Activated T-helper 1 cell treated with anti-CD3 and anti-CD28 coated beads, Interleukin-2, amount 50 U/mL, for 16 hours (primary cell): ENCODE results near the gene C1QTNF6.
"Not testable (repeated sequence)": the region's sequence is repeated elsewhere in the genome, so short reads cannot be mapped to it uniquely, and the experiment has no call there.

Source experiments
- DNase-seq, 2 donors: peaks; one replicate each; pipeline ENCODE4 v3.0.0-alpha.2; 2020; ENCODE audit warnings: low read depth in 1 of 2, low spot score in 1 of 2

C1QTNF6 gene

GRCh38 chr22:37177755-37178154 is 10.3 kb downstream of the C1QTNF6 start:
- no peak for DNase-seq

DNA sequence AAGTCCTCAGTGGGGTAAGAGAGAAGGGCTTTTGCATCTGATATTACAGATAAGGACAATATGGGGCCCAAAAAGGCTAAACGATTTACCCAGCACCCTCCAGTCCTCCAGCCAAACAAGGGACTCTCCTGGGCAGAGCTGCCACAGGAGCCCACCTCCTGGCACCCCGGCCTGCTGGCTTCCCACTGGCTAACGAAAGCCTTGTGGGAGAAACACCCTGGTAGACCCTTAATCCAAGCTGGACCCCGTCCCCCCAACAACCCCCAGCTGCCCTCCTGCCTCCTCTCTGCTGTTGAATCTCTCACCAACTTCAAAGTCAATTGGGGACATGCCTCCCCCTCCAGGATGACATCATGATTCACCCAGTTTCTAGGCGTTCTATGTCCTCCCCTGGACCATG is 10.8 kb downstream of the C1QTNF6 start:
- DNase-seq = no peak

DNA sequence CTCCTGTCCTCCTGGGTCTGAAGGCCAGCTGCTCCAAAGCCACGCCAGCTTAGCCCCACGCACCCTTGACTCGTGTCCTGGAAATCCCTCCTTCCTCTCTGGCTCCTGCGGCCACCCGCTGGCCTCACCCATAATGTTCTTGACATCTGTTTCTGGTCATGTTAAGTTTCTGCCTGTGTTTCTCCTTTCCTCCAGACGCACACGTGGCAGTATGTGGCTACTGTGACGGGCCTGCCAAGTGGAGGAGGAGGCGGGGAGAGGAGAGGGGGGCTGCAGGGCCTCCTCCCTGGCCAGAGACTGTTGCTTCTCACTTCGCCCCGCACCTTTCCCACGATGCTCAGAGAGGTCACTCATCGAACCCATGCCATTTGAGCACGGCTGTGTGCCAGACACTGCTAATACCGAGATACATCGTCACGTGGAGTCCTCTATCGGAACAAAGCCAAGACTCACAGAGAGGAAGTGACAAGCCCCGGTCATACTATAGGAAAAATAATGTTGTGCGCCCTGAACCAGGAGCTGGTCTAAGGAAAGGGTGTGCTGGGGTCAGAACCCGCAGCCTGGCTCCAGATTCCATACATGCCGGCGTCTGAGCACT is 11.5 kb downstream of the C1QTNF6 start:
- DNase-seq = no peak

DNA sequence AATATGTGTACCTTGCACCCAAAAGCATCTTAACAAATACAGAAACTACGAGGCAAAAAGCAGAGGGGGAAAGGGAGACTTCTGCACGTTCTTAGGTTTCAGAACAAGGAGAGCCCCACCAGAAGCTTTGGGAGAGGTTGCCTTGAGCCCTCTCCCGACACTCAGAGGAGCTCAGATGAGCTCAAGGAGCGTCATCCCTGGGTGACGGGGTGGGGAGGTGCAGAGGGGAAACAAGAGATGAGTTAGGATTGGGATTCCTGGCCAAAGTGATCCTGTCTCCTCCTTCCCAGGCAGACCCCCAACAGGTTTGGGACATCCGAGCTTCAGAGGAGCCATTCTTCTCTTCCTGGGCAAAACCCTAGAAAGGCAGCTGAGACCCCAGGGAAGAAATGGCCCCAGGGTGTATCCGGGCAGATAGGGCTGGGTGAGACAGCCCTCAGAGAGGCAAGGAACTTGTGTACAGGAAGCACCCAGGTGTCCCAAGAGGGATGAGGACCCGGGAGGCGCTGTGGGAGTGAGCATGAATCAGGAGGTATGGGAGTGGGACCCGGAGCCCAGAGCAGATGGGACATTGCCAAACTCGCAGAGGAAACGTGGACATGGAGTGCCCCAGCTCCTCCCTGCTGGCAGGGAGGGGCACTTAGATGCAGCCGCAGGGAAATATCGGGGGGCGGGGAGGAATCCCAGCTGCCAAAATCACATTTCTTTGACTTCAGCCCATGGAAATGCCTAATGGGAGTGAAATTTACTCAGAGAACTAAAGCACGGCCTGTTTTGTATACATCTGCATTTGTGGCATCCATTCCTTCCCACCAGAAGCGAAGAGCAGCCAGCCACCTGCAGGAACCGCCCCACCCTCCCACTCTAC is 12.4 kb downstream of the C1QTNF6 start:
- no peak for DNase-seq

DNA sequence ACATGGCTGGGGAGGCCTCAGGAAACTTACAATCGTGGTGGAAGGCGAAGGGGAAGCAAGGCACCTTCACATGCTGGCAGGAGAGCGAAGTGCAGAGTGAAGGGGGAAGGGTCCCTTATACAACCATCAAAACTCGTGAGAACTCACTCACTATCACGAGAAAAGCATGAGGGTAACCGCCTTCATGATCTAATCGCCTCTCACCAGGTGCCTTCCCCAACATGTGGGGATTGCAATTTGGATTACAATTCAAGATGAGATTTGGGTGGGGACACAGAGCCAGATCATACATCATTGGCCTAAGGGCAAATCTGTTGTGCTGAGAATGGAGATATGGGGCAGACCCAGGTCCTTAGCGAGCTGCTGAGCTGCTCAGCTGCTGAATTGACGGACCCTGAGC is 13.1 kb downstream of the C1QTNF6 start:
- no peak for DNase-seq

DNA sequence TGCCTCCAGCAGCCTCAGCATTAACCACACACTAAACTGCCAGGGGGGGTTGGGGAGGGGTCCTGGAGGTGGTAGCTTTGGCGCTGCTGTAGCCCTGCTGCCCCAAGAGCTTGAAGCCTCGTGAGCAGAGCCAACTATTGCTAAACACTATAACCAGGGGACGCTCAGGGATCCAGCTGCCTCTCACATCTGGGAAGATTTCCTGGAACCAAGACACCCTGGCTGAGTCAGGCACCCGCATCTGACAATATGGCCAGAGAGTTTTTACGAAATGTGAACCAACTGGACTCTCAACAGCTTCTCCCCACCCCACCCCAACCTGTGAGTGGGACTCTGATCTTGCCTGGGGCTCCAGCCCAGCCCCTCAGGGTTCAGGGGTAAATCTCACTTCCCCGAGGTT is 14.3 kb downstream of the C1QTNF6 start:
- DNase-seq = no peak

DNA sequence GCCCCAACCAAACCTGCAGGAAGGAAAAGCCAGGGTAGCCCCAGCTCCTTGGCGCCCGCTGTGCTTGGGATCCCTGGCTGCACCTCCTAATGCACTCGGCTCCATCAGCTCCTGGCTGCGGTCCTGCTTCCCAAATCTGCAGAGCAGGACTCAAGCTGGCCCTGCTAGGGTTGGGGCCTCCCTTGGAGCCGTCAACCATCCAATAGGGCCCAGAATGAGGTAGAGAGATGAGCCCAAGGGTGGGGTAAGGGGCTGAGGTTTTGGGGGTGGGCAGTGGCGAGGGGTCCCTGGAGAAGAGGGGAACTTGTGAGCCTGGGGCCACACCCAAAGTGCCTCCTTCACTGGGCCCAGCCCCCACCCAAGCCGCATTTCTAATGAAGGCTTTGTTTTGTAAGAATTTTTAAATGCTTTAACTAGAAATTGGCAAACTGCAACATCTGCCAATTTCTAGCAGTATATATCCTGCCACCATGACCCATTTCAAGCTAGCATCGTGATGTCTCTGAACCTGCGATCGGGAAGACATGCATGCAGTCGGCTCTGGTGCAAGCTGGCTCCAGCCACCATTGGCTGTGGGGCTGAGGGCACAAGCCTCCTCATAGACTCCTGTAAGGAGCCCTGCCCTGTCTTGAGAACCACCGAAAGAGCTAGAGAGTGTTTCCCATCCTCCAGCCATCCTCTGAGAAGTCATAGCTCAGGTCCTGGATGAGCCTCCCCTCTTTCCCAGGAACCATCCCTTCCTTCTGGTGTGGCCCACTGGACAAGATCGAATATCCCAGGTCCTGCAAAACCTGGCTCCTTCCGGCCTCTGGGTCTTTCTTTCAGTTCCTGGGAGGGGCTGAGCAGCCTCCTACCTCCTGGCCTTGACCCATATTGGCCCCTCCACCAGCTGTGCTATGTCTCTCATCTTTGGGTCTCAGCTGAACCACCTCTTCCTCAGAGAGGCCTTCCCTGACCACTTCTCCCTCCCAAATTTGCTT is 15.5 kb downstream of the C1QTNF6 start:
- DNase-seq = no peak

- no peak for DNase-seq
Observed at GRCh38 chr22:37171662-37172061, 16.4 kb downstream of the C1QTNF6 start.

GRCh38 chr22:37170689-37171405 is 17.2 kb downstream of the C1QTNF6 start:
- DNase-seq = not testable (repeated sequence)

DNA sequence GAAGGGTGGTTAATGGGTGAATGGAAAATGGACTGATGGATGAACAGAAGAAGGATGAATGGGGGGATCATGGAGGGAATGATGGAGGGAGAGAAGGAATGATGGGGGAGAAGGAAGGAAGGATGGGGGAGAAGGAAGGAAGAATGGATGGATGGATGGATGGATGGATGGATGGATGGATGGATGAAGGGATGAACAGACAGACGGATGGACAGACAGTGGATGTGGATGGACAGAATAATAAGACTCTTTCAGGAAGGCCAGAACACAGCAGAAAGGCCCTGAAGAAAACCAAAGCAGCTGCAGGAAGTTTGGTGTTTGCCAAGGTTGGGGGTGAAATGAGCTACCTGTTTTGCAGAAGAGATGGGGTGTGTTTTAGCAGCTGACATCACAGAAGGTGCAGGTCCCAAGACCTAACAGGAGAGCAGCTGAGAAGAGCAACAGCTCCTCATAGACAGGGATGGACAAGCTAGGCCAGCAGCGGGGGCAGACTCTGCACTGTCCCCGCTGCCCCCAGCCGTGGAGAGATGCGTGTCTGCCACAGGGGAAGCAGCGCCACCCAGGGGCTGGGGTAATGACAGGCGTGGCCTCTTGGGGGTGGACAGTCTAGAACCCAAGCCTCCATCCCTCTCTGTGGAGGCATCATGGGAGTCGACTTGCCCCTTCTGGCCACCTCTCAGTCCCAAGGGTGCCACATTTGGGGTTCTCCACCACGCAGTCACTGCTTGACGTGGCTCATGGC is 17.9 kb downstream of the C1QTNF6 start:
- no peak for DNase-seq

- no peak for DNase-seq
Observed at GRCh38 chr22:37169406-37169805, 18.6 kb downstream of the C1QTNF6 start.

DNA sequence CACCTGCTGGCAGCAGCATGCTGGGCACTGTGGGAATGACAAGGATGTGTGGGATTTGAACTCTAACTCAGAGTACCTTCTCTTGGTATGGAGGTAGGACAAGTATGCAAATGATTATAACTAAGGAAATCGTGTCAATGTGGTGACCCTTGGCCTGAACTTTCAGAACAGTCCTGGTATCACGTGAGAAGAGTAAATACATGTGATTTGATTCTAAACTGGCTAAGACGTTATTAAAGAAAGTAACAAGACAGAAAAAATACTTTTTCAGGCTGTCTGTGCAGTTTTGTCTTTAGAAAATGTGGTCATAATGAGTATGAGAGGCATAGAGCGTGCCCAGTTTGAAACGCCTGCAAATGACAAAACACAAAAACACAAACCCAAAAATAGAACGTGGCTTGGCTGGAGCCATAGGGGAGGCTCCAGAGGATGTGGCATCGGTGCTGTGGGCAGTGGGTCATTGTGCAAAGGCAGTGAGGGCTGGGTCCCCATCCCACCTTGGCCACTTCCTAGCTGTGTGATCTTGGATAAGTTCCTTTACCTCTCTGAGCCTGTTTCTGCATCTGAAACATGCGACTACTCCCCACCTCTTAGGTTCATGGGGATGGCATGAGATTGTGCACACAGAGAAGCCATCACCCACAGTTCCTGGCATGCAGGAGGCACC is 19.9 kb downstream of the C1QTNF6 start:
- DNase-seq = no peak

- DNase-seq = no peak
Observed at GRCh38 chr22:37167176-37167980, 20.7 kb downstream of the C1QTNF6 start.

GRCh38 chr22:37166675-37167066 is 21.4 kb downstream of the C1QTNF6 start:
- DNase-seq = peak; percentile 68 to 73

DNA sequence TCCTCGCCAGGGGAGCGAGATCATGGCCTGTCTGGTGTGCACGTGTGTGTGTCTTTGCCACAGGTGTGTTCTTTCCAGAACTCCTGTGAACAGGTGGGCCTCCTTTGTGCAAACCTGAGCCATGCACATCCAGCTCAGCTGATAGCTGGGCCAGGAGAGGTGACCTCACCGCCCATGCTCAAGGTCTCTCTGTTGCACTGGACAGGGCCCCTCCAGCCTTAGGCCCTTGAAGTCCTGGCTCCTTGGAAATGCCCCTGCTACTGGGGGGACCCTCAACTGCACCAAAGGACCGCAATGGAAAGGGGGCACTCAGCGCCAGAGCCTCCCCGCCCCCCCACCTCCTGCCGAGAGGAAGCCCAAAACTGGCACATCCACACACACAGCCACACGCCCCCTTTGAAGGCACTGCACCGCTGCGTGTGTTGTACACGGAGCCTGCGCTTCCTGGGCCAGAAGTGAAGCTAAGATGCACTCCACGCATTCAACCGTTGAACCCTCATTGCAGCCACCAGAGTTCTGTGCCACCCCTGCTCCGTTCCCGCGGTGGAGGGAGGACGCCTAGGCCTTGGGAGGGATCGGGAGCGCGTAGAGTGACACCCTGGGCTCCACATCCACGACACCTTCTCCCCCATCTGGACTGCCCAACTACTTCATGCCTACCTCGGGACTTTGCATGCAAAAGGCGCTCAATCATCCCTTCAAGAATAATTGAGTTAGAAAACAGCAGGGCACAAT is 21.9 kb downstream of the C1QTNF6 start:
- DNase-seq = no peak

- DNase-seq = no peak
Observed at GRCh38 chr22:37165066-37165465, 23.0 kb downstream of the C1QTNF6 start.

DNA sequence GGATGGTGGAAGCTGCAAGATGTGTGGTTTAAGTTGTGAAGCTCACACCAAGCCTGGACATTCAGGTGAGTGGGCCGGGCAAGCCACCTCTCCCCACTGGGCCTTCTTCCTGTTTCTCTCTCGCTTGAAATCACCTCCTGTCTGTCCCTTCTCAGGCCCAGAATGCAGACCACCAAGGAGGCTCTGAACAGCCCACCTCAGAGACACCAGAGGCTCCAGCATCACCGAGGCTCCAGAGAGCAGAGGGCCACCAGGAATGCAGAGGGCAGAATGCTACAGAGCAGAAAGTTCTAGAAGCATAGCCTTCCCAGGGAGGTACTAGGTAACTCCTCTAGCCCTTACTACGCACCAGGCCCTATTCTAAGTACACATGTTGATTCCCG is 23.6 kb downstream of the C1QTNF6 start:
- no peak for DNase-seq
